HFFc6 (cell line): Measurements from ENCODE around the gene CGB7. TPM values are rescaled to one million over a fixed set of nuclear protein-coding genes. Genes with fewer than 3 reads are reported as not detected.

Source experiments
- DNase-seq: peaks from one replicate; pipeline ENCODE4 v3.0.0-alpha.2; 2018
- H3K27ac Mint-ChIP-seq: 2 replicates; pipeline ENCODE4 v1.8.0; 2020; ENCODE audit warnings: mild to moderate bottlenecking, mixed read lengths
- H3K27me3 Mint-ChIP-seq: 2 replicates; pipeline ENCODE4 v1.8.0; 2021; ENCODE audit warnings: mild to moderate bottlenecking, moderate library complexity, mixed read lengths; ENCODE audit not compliant: insufficient read depth
- H3K36me3 Mint-ChIP-seq: 2 replicates; pipeline ENCODE4 v1.8.0; 2021; ENCODE audit warnings: low read depth, mixed read lengths
- H3K4me1 Mint-ChIP-seq: 2 replicates; pipeline ENCODE4 v1.8.0; 2020; ENCODE audit warnings: low read depth, mixed read lengths
- H3K4me3 Mint-ChIP-seq: 2 replicates; pipeline ENCODE4 v1.8.0; 2020; ENCODE audit warnings: mild to moderate bottlenecking, moderate library complexity, mixed read lengths
- H3K9me3 Mint-ChIP-seq: 2 replicates; pipeline ENCODE4 v1.8.0; 2020; ENCODE audit warnings: mild to moderate bottlenecking, mixed read lengths
- total RNA-seq, 6 experiments: library from RNA; stranded (reverse); fragmentation: NEBNext Ultra II Directional; extraction: Animal tissue kit (Norgen Biotek cat#: 25700); gene quantifications; 2 replicates in 1 of 6; 3 replicates in 5 of 6; pipeline ENCODE4 v1.2.3, GENCODE V29; 2021
- TF ChIP-seq, protein P1 (sequence below): fragments of 200-600 bp; sonication (generic); IDR thresholded peaks from 2 replicates; pipeline ENCODE4 v1.5.0; 2021; ENCODE audit warnings: antibody characterized with exemption, mild to moderate bottlenecking

The CGB7 gene
- total RNA-seq, 6 experiments from 2014 or later, result 0.36 to 2.2 (median 2.1) TPM

DNA sequence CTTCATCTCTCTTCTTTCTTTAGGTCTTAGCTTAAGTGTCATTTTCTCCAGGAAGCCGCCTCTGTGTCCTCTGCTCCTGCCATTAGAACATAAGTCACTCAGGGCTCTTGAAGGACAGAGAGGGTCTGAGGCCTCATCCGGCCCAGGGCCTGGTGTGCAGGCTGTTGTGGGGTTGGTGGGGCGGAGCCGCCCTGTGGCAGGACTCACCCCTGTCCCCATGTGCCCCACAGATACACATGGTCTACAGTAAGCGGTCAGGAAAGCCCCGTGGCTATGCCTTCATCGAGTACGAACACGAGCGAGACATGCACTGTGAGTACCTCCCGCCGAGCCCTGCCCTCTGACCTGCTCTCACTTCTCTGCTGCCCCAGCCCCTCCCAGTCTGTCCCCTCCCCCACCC is 43.6 kb upstream of the CGB7 start:
- Mint-ChIP-seq H3K4me1 (peaks cover 8% of the 10 kb centered on the region), H3K4me3 (no peak overlapping the region), H3K27me3 (peaks cover 6% of the 10 kb centered on the region), H3K36me3 (peaks cover 34% of the 10 kb centered on the region), H3K9me3 (no peaks in the 10 kb centered on the region), H3K27ac (no peak overlapping the region)
- DNase-seq, result no peak
- TF ChIP-seq, protein P1, sequence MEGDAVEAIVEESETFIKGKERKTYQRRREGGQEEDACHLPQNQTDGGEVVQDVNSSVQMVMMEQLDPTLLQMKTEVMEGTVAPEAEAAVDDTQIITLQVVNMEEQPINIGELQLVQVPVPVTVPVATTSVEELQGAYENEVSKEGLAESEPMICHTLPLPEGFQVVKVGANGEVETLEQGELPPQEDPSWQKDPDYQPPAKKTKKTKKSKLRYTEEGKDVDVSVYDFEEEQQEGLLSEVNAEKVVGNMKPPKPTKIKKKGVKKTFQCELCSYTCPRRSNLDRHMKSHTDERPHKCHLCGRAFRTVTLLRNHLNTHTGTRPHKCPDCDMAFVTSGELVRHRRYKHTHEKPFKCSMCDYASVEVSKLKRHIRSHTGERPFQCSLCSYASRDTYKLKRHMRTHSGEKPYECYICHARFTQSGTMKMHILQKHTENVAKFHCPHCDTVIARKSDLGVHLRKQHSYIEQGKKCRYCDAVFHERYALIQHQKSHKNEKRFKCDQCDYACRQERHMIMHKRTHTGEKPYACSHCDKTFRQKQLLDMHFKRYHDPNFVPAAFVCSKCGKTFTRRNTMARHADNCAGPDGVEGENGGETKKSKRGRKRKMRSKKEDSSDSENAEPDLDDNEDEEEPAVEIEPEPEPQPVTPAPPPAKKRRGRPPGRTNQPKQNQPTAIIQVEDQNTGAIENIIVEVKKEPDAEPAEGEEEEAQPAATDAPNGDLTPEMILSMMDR, result no peak

DNA sequence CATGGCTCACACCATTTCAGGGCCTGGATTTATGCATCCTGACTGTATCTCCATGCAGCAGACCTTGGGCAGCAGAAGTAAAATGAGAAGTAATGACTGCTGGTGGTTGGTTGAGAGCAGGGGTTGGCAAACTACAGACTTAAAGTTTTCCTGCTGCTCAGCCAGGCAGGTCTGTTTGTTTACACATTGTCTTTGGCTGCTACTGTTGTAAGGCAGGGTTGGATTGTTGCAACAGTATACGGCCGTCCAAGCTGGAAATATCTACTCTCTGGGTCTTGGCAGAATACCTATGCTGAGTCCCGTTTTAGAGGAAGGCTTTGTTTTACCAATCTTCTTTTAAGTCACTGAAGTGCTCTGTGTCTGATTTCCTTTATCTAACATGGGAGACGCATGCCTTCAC is 41.2 kb upstream of the CGB7 start:
- H3K27ac Mint-ChIP-seq, result no peak overlapping the region; the same call in 1 of the 2 replicates
- no peak overlapping the region for H3K4me3 Mint-ChIP-seq
- no peaks in the 10 kb centered on the region for H3K9me3 Mint-ChIP-seq
- H3K36me3 Mint-ChIP-seq, result peaks cover 36% of the 10 kb centered on the region; the same call in 1 of the 2 replicates
- TF ChIP-seq, protein P1, result no peak
- peaks cover 2% of the 10 kb centered on the region; the same call in 1 of the 2 replicates for H3K27me3 Mint-ChIP-seq
- H3K4me1 Mint-ChIP-seq, result peaks cover 8% of the 10 kb centered on the region
- no peak for DNase-seq

DNA sequence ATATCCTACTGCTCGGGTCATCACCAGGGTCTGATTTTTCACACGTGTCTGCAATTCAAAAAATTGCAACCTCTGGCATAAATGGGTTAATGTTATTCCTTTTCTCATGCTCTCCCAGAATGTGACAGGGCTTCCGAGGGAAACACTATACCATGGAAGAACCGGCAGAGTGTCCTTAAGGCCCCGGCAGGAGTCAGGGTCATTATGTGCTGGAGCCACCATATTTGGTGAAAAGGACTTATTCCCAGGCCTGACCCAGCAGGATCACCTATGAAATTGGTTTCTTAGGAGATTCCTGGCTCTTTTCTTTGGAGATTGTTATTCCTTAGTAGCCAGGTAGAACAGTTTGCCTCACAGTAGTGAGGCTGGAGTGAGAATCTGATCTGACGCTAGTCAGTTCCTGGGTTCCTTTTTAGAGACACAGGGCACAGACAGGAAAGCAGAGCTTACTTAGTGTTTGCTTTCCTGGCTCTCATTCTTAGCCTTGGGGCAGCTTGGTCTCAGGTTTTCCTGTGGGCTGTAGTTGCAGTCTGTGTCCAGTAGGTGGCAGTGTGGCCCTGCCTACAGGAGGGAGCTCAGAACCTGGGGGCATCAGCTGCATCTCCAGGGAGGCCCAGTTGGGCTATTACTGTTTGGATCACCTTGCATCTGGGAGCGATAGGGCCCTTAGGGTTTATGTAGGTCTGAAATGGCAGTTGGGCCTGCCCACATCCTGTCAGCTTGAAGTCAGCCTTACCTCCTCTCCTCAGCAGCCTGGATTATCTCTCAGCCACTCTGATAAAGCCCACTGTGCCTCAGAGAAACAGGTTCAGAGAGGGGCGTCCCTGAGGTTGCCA is 40.1 kb upstream of the CGB7 start:
- TF ChIP-seq, protein P1, result peak; percentile 100
- Mint-ChIP-seq H3K36me3 (peaks cover 36% of the 10 kb centered on the region; the same call in 1 of the 2 replicates), H3K9me3 (no peaks in the 10 kb centered on the region), H3K4me1 (peaks cover 8% of the 10 kb centered on the region), H3K4me3 (no peak overlapping the region), H3K27me3 (peaks cover 2% of the 10 kb centered on the region; the same call in 1 of the 2 replicates), H3K27ac (peak overlapping the region; percentile 49; the same call in 1 of the 2 replicates)
- DNase-seq, result peak; percentile 76

DNA sequence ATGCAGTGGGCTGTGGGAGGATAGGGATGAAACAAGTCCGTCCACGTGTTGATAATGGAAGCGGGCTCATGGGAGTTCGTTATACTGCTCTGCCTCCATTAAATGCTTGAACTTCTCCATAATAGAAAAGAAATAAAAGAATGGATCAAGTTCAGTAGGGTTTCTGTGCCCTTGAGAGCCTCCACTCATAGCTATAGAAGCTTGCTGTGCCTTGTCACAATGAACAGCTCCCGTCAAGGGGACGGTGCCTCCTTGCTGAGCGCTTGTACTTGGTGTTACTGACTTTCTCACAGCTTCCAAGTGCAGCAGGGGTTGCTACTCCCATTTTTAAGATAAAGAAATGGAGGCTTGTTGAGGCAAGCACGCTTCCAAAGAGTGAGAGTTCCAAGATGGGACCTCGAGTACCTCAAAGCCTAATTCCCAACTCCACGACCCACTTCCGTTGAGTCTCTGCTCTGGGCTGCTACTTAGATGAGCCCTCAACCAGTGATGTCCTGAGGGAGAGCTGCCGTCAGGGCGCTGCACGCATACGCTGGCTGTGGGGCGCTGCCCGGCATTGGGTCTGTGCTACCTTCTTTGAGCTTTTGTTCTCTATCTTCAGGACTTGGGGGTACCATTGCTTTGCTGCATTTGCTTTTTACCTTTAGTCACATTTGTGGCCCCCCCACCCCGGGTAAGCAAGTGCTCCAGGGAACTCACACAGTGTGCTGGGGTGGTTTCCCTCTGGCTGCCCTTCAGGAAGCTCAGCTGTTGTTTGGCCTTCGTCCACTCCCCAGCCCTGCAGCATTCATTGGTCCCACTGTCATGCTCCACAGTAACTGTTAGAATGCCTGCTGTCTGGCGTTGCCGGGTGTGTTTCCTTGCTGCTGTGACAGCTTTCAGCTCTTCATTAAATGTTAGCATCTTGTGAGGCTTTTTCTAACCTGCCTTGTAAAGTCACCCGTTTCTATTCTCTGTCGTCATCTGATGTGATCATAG is 37.2 kb upstream of the CGB7 start:
- H3K36me3 Mint-ChIP-seq, result peaks cover 41% of the 10 kb centered on the region
- H3K4me1 Mint-ChIP-seq, result peaks cover 8% of the 10 kb centered on the region
- peaks cover 4% of the 10 kb centered on the region; the same call in 1 of the 2 replicates for H3K27me3 Mint-ChIP-seq
- DNase-seq, result no peak
- H3K9me3 Mint-ChIP-seq, result no peaks in the 10 kb centered on the region
- TF ChIP-seq, protein P1, result no peak
- H3K4me3 Mint-ChIP-seq, result no peak overlapping the region
- 0 out of 2 replicates have a peak overlapping the region, but pooled peaks have one; percentile 19 for H3K27ac Mint-ChIP-seq

DNA sequence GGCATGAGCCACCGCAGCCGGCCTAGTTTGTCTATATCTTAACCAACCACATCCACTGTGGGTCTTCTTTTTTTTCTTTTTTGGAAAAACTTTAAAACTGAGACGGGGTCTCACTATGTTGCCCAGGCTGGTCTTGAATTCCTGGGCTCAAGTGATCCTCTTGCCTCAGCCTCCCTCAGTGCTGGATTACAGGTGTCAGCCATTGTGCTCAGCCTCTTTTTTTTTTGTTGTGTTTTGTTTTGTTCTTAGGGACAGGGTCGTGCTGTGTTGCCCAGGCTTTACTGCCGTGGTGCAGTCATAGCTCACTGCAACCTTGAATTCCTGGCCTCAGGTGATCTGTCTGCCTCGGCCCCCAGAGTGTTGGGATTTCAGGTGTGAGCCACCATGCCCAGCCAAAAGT is 35.1 kb upstream of the CGB7 start:
- TF ChIP-seq, protein P1, result no peak
- H3K27me3 Mint-ChIP-seq, result peaks cover 1% of the 10 kb centered on the region; the same call in 1 of the 2 replicates
- H3K4me1 Mint-ChIP-seq, result peaks cover 13% of the 10 kb centered on the region
- no peak overlapping the region for H3K27ac Mint-ChIP-seq
- H3K4me3 Mint-ChIP-seq, result no peak overlapping the region
- no peaks in the 10 kb centered on the region for H3K9me3 Mint-ChIP-seq
- DNase-seq, result no peak
- peaks cover 32% of the 10 kb centered on the region for H3K36me3 Mint-ChIP-seq
